K562 treated with DMSO at 1 percent for 12 hours (cell line): ENCODE measurements around the gene VAPB. TPM values are rescaled to one million over a fixed set of nuclear protein-coding genes. Genes with fewer than 3 reads are reported as not detected.

ENCODE experiments used
- total RNA-seq: library from RNA; unstranded; fragments of 300-600 nt; gene quantifications from 2 replicates; pipeline ENCODE4 v1.2.3, GENCODE V29; 2022; ENCODE audit not compliant: insufficient read depth

VAPB gene, protein sequence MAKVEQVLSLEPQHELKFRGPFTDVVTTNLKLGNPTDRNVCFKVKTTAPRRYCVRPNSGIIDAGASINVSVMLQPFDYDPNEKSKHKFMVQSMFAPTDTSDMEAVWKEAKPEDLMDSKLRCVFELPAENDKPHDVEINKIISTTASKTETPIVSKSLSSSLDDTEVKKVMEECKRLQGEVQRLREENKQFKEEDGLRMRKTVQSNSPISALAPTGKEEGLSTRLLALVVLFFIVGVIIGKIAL
- total RNA-seq = 29.9 and 33.1 TPM in 2 replicates

DNA sequence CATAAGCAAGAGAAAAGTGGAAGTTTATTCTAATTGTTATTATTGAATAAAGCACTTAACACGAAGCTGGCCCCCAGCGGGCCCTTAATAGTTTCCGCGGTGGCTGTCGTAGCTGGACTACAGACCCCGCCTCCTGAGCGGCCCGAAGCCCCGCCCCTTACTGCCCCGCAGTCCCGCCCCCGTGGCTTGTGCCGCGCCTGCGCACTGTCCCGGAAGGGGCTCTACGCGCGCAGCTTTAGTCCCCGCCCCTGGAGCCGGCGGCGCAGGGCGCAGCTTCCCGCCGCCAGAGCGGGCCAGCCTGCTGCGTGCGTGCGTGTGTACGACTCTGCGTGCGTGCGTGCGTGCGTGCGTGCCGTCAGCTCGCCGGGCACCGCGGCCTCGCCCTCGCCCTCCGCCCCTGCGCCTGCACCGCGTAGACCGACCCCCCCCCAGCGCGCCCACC lies at the start of gene VAPB:
Gene VAPB, plus strand, starts transcription at position 348 of the 442 bp plus-strand sequence. CDS start 231 bp downstream, outside the sequence.

Other genes starting within 250 kb of the VAPB start
- gene ANKRD60, start 160.6 kb upstream of the VAPB start, total RNA-seq = not detected in 2 replicates
- gene RAB22A, start 79.5 kb upstream of the VAPB start, total RNA-seq = 2.5 and 6.8 TPM in 2 replicates
- not detected in 2 replicates for gene APCDD1L, start 126.2 kb downstream of the VAPB start, total RNA-seq